GM21390 (cell line): Measurements from ENCODE around the gene LRRC46.
A peak's percentile ranks its signal among the peaks of the same experiment; 100 is the strongest.

Source experiments
- ATAC-seq: cut with Tn5 transposase; IDR thresholded peaks from one replicate; pipeline ENCODE4 v1.9.1; 2021; ENCODE audit not compliant: unreplicated experiment

LRRC46 gene

DNA sequence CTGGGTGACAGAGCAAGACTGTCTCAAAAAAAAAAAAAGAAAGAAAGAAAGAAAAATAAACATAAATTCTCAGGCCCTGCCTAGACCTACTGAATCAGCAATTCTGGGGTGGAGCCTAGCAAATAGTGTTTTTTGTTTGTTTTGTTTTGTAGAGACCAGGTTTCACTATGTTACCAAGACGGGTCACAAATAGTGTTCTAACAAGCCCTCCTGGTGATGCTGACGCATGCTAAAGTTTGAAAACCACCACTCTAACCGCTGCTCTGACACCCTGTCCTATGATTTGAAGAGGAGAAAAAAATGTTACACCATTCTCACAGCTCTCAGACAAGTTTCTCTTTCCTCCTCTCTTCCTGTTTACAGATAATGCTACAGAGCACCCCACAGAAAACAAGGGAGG lies 1.6 kb upstream of the LRRC46 start:
- ATAC-seq: no peak

DNA sequence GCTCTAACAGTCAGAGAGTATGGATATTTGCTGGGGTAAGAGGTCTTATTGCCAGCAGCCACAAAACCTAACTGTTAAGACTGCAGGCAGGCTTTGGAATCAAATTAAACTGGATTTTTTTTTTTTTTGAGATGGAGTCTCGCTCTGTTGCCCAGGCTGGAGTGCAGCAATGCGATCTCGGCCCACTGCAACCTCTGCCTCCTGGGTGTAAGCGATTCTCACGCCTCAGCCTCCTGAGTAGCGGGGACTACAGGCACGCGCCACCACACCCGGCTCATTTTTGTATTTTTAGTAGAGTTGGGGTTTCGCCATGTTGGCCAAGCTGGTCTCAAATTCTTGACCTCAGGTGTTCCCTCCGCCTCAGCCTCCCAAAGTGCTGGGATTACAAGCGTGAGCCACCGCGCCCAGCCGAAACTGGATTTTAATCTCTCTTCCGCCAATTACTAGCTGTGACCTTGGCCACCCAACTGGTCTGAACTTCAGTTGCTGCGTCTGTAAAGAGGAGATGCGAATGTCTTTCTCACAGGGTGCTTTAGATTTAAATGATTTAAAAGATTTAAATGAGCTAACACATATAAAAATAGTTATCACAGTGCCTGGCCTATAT lies 971 bp upstream of the LRRC46 start:
- ATAC-seq: no peak

DNA sequence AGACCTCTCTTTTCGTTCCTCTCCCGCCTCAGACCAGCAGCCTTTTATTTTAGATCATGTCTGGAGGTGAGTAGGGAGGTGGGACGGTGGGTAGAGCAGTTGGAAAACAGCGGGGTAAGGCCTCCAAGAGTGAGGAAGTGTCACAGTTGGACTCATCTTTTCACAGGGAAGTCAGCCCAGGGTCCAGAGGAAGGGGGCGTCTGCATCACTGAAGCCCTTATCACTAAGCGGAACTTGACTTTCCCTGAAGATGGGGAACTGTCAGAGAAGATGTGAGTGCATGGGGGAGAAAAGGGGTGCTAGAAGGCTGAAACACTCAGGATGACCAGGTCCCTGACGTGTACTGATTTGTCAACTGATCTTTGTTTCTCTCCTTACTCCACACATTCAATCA lies 461 bp downstream of the LRRC46 start:
- no peak for ATAC-seq

DNA sequence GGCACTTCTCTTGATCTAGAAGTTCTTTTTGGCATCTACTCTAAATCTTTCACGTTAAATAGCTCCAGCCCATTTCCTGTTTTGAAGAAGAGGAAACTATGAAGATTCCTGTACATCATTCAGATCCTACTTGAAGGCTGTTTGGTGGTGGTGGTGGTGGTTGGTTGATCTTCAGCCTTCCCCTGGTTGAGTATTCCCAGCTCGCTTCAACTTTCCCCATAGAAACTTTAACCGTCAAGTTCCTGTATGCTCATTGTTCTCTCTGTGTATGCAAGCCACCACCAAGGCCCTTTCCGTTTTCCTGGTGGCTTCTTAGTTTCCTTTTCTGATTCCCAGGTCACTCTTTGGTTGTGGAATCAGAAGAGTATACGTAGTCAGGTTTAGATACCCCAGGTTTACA lies 3.3 kb downstream of the LRRC46 start:
- ATAC-seq: no peak

DNA sequence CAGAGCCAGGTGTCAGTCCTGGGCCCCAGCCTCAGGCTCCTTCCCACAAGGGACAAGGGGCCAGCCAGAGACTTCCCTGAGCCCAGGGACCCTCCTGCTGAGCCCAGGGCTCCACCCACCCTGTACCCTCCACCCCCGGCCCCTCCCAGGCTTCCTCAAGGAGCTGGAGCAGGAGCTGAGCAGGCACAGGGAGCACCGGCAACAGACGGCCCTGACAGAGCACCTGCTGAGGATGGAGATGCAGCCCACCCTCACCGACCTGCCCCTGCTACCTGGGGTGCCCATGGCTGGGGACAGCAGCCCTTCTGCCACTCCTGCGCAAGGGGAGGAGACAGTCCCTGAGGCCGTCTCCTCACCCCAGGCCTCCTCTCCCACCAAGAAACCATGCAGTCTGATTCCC lies 5.1 kb downstream of the LRRC46 start:
- ATAC-seq: no peak

DNA sequence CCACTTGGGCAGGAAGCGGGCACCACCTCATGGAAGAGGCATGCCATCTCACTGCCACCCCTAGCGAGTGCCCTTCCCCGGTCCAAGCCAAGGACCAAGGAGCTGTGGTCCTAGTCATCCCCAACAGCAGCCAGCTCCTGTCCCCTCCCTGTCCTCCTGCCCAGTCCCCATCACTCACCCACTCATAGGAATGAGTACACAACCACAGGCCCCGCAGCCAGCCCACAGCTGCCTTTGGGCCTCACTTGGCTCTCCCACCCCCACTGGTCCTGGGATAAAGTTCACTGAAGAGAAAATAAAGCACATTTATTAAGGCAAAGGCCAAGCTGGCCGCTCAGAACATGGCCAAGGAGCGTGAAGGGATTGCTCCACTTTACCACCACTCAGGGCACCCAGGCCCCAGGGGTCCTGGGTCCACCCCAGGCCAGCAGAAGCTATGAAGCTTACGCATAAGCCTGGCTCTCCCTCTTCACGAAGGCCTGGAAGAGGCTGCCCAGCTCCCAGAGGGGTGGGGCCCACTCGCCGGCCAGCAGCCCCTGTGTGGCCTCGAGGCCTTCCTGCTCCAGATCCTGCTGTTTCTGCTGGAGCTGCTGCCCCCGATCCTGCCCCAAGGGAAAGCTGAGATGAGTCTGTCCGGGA lies 6.0 kb downstream of the LRRC46 start:
- no peak for ATAC-seq

DNA sequence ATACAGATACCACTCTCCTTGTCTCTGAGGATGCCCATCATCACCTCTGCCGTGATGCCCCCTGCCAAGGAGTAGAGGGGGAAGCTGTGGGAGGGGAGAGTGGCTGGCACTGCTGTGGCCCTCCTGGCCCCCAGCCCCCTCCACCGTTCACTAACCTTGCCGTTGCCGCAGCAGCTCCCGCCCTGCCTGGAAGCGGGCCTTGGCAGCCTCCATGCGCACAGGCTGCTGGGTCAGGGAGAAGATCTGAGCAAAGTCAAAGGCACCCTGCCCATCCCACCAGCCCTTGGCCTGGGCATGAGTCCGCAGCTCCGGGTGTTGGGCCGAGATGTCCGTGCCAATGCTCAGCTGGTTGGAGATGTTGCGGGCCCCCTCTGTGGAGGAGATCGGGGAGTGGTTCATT lies 7.2 kb downstream of the LRRC46 start:
- ATAC-seq: no peak

DNA sequence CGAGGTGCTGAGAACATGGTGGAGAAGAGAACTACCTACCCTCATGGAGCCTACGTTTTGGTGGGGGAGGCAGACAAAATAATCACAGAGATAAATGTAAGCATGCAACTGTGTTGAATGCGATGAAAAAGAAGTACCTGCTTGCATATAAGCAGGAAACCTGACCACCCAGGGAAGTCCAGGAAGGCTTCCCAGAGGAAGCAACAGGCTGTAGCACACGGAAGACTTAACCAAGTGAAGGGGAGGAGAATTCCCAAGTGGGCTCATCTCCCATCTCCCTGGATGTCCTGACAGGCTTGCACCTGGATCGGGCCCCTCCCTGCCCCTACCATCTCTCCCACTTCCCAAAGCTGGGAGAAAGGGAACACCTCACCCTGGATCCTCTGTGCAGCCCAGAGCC lies 7.6 kb downstream of the LRRC46 start:
- no peak for ATAC-seq

DNA sequence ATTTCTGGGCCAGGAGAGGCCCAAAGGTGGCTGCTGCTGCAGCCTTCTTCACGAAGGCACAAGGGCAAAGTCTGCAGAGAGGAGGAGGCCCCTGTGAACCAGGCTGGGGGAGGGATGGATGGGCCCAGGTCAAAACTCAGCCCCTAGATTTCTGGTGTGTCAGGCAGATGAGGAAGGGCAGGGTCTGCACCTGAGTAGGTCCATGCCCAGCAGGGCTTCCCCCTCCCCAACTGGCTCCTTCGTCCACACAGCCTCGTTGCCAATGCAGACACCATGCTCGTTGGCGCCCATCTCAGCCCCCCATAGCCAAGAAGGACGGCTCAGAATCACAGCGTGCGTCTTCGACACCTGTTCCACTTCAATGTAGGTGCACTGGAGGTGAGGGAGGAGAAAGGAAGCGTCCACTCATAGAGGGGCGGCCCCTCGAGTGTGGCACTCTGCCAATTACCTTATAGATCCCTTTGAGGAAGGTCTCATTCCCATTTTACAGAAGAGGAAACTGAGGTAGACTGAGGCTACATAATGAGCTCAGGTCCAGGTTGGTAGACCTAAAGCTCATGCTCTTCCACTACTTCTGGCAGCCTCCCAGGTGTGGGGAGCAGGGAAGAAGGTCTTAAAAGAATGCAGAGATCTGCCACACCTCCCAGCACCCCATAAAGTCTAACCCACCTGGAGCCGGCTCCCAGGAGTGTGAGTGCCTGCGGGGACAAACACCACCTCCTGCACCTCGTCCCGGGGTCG lies 8.7 kb downstream of the LRRC46 start:
- ATAC-seq: no peak

DNA sequence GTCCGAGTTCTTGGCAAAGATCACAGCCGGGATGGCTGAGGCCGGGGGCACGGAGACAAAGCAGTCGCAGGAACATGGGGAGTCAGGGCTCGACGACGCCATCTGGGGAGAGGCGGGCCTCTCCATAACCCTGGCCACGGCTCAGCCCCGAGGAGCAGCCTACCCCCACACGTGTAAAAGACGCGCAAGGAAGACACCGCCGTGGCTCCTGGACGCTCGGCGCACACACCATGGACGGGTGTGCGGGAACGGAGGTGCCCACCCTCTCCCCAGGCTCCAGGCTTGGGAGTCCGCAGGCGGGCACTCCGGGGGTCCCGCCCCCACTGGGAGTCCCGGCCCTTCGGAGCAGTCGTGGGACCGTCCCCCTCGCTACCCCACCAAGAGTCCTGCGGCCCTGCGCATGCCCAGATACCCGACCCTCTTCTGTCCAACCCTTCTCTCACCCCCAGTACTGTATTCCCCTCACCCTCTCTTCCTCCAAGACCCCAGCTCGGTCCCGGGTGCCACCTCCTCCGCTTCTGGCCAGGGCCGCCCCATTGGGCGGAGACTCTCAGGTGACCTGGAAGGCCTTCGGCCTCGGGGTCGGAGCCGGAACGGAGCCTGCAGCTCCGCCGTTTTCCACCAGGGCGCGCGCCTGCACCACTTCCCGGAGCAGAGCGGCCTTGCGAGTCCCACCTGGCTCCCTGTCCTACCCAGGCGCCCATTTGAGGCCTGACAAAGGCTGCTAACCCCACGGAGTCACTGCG lies 9.4 kb downstream of the LRRC46 start, which contains the start of gene SCRN2:
Gene SCRN2, minus strand, starts transcription at position 532 of the 746 bp plus-strand sequence. Its CDS starts 430 bp downstream, at position 102.
- ATAC-seq: peak; percentile 82

DNA sequence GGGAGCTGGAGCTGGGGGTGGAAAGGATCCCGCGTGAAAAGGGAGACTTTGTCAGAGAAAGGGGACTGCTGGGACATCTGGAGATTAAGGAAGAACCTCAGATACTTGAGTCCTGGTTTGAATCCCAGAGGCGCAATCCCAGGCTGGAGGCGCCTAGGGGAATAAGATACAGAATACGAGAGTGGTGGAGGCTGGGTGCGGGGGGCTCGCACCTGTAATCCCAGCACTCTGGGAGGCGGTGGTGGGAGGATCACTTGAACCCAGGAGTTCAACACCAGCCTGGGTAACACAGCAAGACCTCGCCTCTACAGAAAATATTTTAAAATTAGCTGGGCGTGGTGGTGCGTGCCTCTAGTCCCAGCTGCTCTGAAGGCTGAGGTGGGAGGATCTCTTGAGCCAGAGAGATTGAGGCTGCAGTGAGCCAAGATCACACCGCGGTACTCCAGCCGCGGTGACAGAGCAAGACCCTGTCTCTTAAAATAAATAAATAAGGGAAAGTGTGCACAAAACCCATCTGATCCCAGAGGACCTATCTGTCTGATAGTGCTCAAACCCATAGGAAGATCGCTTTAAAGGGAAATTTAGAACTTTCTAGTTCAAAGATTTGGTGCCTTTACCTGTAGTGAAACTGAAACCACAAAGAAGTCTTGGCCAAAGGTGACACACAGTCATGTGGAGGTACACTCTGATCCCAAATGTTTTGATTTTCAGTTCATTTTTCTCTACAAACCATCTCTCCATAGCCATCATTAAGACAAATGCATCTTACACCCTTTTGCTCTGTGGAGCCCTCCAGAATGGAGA lies 10.2 kb downstream of the LRRC46 start:
- no peak for ATAC-seq

DNA sequence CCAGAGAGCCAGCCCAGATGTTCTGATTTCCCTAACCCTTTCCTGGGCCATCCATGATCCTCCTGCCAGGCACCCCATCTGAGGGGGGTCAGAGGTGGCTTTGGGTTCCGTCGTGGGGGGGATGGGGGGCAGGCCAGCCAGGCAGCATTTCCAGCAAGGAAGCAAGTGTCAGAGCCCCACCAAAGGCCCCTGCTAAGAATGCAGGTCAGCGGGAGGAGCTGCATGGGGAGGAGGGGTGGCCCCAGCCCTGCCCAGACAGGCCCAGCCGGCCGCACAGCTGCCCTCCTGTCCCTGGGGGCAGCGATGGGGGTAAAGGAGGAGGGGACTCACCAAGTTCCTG lies 11.9 kb downstream of the LRRC46 start:
- no peak for ATAC-seq

DNA sequence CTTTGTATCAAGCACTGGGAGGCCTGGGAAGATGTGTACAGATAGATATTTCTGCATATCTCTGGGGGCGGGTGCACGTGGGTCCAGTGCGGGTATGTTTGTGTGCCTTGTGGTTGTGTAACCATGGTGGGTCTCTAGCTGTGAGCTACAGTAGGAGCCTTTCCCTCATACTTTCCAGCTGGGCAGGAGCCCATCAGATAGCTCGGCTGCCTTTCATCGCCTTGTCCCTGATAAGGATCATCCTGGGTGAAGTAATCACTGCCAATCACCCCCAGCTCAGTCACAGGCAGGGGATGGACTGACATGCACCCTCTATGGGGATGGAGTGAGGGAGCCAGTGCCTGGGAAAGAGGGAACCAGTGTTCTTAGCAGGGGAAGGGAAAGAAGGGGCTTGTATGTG lies 12.8 kb downstream of the LRRC46 start:
- no peak for ATAC-seq

DNA sequence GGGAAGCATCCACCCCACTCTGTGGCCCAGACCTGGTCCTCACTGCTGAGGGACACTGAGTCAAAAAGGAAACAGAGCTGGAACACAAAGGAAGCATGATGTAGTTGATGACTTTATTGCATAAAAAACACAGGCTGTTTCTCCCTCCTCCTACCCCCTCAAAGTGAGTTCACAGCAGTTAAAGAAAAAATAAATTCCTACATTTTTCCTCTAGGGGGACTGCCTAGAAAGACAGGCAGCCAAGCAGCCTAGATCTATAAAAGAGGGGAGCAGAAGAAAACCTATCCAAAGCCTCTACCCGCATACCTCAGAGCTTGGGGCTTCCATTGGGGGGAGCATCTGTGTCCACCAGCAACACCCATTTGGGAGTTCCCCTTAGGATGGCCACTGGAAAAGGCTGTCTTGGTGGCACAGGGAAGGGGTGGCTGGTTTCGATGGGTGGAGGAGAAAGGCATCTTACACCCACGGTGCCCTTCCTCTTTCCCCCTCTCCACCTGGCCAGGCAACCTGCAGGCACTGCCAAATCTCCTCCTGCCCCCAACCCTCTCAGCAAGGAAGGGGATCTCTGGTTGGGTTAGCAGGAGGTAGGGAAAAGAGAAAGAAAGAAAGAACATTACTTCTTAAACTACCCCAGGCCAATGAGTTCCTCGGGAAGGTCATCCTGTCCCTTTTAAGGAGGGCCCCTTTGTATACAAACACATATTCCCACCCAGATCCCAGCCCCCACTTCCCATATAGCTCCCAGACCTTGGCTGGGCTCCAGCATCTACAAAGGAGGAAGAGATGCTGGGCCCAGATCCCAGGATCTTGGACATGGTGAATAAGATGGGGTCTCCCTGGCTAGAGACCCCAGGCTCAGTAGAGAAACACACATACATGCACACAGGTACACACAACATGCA lies 13.6 kb downstream of the LRRC46 start:
- no peak for ATAC-seq

DNA sequence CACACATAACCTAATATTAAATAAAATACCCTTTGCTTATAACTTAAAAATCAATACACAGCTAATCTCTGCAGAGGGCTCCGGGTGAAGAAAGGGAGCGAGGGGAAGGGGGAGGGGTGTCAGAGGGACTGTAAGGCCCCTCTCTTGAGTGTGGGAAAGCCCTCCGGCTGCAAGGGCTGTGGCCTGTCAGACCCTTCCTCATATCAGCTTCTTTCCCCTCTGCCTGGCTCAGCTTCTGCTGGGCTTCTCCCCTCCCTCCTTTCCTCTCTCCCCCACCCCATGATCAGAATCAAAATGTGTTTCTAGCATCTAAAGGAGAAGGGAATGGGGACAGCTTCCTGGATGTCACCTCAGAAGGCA lies 14.2 kb downstream of the LRRC46 start:
- ATAC-seq: no peak

DNA sequence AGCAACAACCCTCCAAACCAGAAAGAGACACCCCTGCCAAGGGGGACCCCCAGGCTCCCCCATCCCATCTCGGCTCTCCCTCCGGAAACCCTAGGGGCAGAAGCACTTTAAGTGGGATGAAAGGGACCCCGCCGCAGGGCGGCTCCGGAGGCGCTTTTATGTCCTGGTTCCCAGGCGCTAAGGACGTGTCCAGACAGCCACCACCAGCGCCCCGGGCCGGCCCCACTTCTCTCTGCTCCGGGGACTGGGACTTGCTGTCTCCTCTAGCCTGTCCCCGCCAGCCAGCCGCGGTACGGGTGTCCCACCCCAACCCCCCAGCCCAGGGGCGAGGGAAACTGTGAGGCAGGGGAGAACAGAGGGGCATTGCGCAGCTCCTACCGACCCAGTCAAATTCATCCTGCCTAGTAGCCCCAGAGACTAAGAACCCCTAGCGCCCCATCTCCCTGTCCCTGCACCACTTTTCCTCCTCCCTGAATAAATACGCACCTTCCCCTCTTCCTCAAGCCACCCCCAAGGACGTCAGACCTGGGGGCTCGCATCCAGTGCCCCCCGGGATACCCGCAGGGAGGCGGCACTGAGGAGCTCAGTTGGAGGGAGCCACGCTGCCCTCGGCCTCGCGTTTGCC lies 15.4 kb downstream of the LRRC46 start:
- no peak for ATAC-seq

DNA sequence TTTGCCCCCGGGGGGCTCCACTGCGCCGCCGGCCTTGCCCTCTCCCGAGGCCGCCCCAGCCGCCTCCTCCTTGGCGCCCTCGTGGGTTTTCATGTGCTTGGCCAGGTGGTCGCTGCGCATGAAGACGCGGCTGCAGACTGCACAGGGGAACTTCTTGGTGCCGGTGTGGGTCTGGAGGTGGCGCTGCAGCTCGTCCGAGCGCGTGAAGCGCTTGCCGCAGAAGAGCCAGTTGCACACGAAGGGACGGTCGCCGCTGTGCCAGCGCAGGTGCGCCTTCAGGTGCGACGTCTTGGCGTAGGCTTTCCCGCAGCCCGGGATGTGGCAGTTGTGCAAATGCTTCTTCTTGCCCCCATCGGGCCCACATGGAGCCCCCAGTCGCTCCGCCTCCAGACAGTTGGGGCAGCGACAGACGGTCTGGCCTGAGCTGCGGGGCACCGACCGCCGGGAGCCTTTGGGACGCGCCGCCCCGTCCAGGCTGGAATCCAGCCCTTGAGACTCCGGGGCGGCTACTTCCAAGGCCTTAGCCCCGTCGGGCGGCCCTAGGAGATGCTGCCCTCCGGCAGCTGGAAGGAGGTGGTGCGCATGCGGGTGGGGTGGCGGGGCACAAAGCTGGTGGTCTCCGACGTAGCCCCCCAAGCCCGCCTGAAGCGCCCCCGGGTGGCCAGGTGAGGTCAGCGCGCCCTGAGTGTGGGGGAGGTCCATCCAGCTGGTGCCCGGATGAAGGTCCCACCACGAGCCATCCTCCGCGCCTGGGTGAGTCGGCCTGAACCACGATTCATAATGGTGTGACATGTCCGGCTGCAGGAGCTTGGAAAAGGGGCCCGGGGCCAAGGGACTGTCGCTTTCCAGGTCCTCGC lies 16.1 kb downstream of the LRRC46 start:
- no peak for ATAC-seq

DNA sequence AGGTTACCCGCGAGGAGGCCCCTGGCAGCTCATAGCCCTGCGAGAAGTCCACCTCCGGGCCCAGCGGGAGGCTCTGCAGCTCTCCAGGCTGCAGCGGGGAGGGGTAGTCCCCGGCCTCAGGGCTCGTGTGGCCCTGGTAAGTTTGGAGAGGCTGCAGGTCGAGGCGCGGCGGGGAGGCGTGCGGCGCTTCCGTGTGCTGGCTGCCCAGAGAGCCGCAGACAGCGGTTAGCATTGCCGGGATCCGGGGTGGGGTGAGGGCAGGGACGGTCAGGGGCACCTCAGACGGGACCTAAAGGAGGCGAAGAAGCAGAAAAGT lies 16.7 kb downstream of the LRRC46 start:
- ATAC-seq: no peak

DNA sequence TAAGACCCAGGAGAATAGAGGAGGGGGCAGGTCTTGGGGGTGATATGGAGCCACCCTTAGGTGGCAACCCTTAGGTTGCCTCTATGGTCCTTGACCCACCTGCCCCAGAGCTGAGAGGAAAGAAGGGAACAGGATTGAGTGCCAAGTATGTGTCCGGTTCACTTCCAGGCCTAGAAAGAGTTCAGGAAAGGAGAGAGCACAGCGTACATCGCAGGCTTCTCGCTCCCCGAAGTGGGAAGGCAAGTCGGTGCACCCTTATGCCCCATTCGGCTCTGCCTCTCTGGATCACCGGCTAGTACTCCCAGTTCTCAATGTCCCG lies 18.9 kb downstream of the LRRC46 start:
- ATAC-seq: no peak
